Measurements from ENCODE around the gene PNPT1. TPM values are rescaled to one million over a fixed set of nuclear protein-coding genes. Genes with fewer than 3 reads are reported as not detected.

Gene PNPT1
- total RNA-seq, 1 experiment from 2014 or later: 31.7 TPM

- TF ChIP-seq, protein P1, sequence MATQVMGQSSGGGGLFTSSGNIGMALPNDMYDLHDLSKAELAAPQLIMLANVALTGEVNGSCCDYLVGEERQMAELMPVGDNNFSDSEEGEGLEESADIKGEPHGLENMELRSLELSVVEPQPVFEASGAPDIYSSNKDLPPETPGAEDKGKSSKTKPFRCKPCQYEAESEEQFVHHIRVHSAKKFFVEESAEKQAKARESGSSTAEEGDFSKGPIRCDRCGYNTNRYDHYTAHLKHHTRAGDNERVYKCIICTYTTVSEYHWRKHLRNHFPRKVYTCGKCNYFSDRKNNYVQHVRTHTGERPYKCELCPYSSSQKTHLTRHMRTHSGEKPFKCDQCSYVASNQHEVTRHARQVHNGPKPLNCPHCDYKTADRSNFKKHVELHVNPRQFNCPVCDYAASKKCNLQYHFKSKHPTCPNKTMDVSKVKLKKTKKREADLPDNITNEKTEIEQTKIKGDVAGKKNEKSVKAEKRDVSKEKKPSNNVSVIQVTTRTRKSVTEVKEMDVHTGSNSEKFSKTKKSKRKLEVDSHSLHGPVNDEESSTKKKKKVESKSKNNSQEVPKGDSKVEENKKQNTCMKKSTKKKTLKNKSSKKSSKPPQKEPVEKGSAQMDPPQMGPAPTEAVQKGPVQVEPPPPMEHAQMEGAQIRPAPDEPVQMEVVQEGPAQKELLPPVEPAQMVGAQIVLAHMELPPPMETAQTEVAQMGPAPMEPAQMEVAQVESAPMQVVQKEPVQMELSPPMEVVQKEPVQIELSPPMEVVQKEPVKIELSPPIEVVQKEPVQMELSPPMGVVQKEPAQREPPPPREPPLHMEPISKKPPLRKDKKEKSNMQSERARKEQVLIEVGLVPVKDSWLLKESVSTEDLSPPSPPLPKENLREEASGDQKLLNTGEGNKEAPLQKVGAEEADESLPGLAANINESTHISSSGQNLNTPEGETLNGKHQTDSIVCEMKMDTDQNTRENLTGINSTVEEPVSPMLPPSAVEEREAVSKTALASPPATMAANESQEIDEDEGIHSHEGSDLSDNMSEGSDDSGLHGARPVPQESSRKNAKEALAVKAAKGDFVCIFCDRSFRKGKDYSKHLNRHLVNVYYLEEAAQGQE (IDR thresholded peaks at IDR 0.05; ENCODE audit: low read depth): no peak
These were observed 26.8 kb upstream of the PNPT1 start (continued) for GRCh38 chr2:55720417-55720816.

DNA sequence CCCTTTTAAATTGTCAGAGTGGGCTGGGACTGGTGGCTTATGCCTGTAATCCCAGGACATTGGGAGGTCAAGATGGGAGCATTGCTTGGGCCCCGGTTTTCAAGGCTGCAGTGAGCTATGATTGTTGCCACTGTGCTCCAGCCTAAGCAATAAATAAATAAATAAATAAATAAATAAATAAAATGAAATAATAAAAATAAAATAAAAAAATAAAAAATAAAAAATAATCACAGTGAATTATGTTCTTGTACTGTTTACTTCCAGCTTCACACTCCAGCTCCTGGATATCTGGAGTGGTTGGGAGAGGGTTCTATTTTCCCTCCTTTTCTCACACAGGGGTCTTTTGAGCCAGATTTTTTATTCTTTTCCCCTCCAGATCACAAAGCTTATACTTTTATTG lies 26.2 kb upstream of the PNPT1 start:
- Histone ChIP-seq H3K36me3 (ENCODE audit: control insufficient read depth in 1 of 2, insufficient read depth in 2 of 2, low read length in 2 of 2) (no peaks in the 10 kb centered on the region), H3K79me2 (ENCODE audit: insufficient read depth, low read length) (no peaks in the 10 kb centered on the region), H3K9me2 (ENCODE audit: insufficient read depth) (no peaks in the 10 kb centered on the region), H3K27me3 (ENCODE audit: insufficient read depth, low read length) (no peaks in the 10 kb centered on the region), H3K4me3 (replicated peaks in 1 of 2; ENCODE audit: low read depth in 1 of 2, low read length in 2 of 2) (no peak overlapping the region), H2AFZ (ENCODE audit: low read depth, low read length, poor library complexity, severe bottlenecking) (no peak overlapping the region), H3K4me2 (ENCODE audit: low read length) (no peak overlapping the region), H3K9ac (ENCODE audit: low read length) (no peak overlapping the region), H3K4me1 (ENCODE audit: control insufficient read depth in 1 of 2, insufficient read depth in 2 of 2, low read length in 2 of 2) (no peaks in the 10 kb centered on the region), H4K20me1 (ENCODE audit: insufficient read depth) (no peaks in the 10 kb centered on the region), H3K9me3 (ENCODE audit: control insufficient read depth in 1 of 2, insufficient read depth in 1 of 2, low read depth in 1 of 2, low read length in 2 of 2) (no peaks in the 10 kb centered on the region), H3K27ac (ENCODE audit: low read depth, low read length) (no peak overlapping the region)
- RAD21 ChIA-PET (ENCODE audit: low non-redundant PET in 1 of 2, low total read pairs in 2 of 2, uncharacterized antibody in 2 of 2, unreplicated experiment in 2 of 2): no interaction called here
- intact Hi-C loops (cut with micrococcal nuclease): loop anchor here (2.0 kb wide), 2 partner anchors 241 to 413 kb away; no protein-coding TSS in a partner anchor
- BruUV-seq (replicated peaks): no TSS peak
- POLR2A ChIA-PET: no interaction called here
- no peak for DNase-seq (ENCODE audit: low read depth, low spot score)
- CTCF ChIA-PET: interaction anchor here (0.8 to 0.9 kb wide), 2 partner anchors 241 to 356 kb away, joined by 3 to 4 read pairs; no protein-coding TSS in a partner anchor
- ATAC-seq: no peak
- TF ChIP-seq ELF1 (IDR thresholded peaks at IDR 0.05; ENCODE audit: borderline replicate concordance, low read depth) (no peak), ZNF274 (IDR thresholded peaks at IDR 0.05; ENCODE audit: low read depth, low read length) (no peak), RAD21 (IDR thresholded peaks at IDR 0.05; ENCODE audit: low read depth) (no peak), EGR1 (IDR thresholded peaks at IDR 0.05; ENCODE audit: low read depth) (no peak), SIN3A (IDR thresholded peaks at IDR 0.05; ENCODE audit: low read depth) (no peak), SP1 (IDR thresholded peaks at IDR 0.05; ENCODE audit: low read depth) (no peak), ATF3 (IDR thresholded peaks at IDR 0.05) (no peak), TCF7L2 (IDR thresholded peaks at IDR 0.05; ENCODE audit: borderline replicate concordance, extremely low read depth, insufficient read depth, insufficient read length) (no peak), CBX3 (IDR thresholded peaks at IDR 0.05; ENCODE audit: low read depth) (no peak)
- TF ChIP-seq, protein P1 (IDR thresholded peaks at IDR 0.05; ENCODE audit: low read depth): no peak
- TF ChIP-seq, protein P2, sequence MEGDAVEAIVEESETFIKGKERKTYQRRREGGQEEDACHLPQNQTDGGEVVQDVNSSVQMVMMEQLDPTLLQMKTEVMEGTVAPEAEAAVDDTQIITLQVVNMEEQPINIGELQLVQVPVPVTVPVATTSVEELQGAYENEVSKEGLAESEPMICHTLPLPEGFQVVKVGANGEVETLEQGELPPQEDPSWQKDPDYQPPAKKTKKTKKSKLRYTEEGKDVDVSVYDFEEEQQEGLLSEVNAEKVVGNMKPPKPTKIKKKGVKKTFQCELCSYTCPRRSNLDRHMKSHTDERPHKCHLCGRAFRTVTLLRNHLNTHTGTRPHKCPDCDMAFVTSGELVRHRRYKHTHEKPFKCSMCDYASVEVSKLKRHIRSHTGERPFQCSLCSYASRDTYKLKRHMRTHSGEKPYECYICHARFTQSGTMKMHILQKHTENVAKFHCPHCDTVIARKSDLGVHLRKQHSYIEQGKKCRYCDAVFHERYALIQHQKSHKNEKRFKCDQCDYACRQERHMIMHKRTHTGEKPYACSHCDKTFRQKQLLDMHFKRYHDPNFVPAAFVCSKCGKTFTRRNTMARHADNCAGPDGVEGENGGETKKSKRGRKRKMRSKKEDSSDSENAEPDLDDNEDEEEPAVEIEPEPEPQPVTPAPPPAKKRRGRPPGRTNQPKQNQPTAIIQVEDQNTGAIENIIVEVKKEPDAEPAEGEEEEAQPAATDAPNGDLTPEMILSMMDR (IDR thresholded peaks at IDR 0.05 in 2 of 3, conservative IDR thresholded peaks at IDR 0.05 in 1 of 3; ENCODE audit: borderline replicate concordance in 1 of 3, insufficient read depth in 1 of 3, low read depth in 2 of 3, low read length in 2 of 3): no peak
